Stimulated activated naive CD8-positive, alpha-beta T cell treated with anti-CD3 and anti-CD28 coated beads, Interleukin-15, Interleukin-2, amounts not matched to agents 100 U/mL and 50 U/mL, for 24 hours (primary cell): ENCODE data around the gene VOPP1.
A peak's percentile ranks its signal among the peaks of the same experiment; 100 is the strongest.
"Not testable (repeated sequence)": the region's sequence is repeated elsewhere in the genome, so short reads cannot be mapped to it uniquely, and the experiment has no call there.

Source experiments
- ATAC-seq: fragments of 150-1000 bp; cut with Tn5 transposase; one replicate; pipeline ENCODE4 v1.10.0; 2021
- DNase-seq: peaks from one replicate; pipeline ENCODE4 v3.0.0; 2021

The VOPP1 gene

DNA sequence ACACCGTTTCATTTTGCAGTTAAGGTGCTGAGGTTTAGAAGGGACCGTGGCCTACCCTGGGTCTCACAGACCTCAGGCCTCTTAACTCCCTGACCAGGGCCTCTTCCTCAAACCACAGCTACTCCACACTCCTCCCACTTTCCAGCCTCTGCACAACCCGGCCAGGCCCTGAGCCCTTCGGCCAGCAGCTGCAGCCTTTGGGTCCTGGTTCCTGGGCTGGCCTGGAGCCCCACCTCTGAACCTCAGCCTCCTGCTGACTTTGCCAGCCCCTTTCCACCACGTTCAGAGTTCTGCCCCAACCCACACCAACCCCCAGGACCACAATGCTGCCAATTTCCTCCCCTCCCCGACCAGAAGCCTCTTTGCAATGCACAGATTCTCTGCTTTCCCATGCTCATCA, 84.1 kb downstream of the VOPP1 start:
- ATAC-seq: peak; percentile 28
- no peak for DNase-seq

DNA sequence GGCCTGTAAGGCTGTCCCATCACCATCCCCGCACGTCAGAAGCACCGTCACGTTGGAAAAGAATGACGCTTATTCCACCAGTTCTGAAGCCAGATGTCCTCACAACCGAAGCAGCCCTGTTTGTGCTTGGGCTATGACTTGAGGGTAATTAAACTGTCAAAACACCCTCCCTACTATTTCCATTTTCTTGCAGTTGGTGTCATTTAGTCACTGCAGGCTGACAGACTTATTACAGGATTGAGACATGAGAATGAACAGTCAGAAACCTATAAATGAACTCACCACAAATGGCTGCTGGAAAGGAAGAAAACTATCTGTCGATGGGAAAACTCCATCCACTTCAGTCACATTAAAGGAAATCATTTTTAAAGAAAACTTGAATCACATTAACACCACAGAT, 85.3 kb downstream of the VOPP1 start:
- DNase-seq (no peak), ATAC-seq (no peak)

DNA sequence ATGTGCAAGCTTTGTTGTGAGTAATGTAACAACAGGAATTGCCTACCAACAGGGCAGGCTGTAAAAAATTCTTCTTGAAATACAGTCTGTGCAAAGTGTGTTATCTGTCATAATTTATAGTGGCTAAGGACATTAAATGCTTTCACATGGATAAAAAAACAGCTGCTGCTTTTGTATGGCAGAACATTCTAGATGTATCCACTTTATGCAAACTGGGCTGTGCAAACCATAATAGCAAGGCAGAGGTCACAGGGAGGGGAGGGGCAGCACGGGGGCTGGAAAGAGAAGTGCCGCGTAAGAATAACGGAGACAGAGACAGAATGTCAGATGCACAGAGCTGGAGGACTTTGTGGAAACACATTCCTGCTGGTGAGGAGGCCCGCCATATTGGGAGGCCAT, 86.1 kb downstream of the VOPP1 start:
- ATAC-seq: no peak
- no peak for DNase-seq

DNA sequence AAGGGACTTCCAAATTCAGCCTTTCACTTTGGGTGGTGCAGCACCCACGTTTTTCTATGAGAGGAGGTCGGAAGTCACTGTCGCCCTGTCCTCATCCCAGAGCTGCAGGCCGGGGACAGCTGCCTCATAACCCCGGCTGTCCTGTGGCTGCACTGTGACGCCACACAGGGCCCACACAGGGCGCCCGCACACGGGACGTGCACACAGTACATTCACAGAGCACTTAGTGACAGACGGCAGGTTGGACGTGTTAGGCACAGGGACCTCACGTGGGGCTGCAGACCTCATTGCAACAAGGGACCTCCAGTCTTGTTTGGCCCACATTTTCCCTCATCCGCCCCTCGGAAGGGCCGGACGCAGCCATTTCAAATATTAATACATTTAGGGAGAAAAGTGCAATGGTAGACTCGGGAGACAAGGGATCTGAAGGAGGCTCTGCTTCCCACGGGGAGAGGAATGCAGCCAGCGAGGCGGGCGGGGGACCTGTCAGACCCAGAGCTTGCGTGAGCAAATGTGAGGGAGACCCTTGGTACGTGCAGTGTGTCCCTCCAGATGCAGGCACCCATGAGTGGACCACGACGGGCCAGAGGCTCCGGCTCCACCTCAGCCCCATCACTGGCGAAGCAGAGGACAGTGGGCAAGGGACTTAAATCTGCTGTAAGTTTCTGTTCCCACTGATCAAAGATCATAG, 86.7 kb downstream of the VOPP1 start:
- ATAC-seq (no peak), DNase-seq (no peak)

DNA sequence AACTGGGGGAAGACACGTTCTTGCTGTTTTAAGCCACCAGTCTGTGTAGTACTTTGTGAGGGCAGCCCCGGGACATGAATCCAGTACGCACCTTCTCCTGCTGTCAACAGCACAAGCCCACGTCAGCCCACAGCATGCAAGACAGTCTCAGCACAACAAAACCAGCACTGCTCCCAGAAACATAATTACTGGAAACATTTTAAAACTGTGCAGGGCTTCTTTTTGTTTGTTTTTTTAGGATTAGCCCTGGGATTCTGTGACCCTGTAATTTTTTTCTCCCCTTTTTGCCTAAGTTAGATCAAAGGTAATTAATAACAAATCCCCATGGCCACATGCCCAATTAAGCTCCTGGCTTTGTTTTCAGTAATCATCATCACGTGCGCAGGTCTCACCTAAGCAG, 87.5 kb downstream of the VOPP1 start:
- ATAC-seq (no peak), DNase-seq (no peak)

DNA sequence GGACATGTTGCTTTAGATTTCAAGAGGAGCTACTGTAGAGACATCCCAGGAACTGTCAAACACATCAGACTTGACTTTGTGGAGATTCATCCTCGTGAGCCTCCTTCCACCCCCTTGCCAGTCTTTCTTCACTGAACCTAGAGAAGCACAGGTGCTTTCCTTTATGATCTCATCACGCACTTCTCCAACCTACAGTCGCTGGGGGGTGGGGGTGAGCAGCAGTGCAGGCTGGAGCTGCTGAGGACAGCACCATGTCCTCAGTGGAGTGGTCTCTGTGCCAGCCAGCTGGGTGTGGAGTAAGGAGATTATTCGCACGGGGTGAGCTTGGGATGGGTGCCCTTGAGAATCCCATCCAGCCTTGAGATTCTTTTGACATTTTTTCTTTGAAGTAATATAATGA, 88.1 kb downstream of the VOPP1 start:
- no peak for ATAC-seq
- DNase-seq: no peak

DNA sequence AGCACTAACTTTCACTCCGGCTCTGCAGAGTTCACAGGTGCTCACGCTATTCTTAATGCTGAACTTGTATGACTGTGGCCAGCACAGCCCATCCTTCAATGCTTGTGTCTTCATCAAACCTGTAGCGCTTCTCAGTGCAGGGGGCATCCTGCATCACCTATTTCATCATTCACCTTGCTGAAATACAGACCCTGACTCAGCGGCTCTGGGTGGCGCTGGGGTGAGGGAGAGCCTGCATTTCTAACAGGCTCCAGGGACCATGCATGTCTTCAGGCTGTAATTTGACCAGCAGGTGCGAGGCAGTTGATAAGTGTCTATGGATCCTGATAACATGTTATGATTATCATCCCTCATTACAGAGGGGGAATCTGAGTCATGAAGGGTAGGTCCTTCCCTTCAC, 89.3 kb downstream of the VOPP1 start:
- DNase-seq: no peak
- ATAC-seq: no peak

DNA sequence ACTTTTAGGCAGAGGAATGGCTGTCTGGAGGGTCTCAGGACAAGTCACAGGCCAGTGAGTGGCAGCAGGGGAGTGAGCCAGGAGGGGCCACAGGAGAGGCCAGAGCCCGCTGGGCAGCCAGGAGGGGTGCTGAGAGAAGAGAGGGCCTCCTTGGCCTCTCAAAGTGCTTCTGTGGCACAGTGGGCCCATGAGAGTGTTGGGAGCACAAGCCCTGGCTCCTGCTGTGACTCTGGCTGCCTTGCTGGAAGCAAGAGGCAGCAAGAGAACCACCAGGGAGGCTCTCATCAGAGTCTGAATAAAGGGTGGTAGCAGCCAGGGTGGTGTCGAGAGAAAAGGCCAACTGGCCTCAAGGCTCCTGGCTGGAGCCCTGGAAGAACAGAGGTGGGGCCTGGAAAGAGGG, 91.1 kb downstream of the VOPP1 start:
- no peak for DNase-seq
- ATAC-seq: no peak

DNA sequence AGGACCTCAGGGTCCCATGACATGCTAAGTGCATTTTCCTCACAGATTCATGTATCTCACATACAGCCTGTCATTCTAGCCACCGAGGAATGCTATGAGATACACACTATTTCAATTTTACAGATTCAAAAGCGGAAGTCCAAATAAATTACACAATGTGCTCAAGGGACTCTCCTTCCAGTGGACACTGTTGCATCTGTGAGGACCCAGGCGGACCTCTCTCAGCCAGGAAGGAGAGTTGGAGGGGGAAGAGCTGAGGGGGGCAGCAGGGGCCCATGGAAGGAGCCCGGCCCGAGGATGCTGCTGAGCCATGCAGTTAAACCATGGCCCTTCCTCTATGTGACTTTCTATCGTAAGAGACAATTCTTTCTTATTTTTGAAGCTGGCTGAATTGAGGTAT, 93.6 kb downstream of the VOPP1 start:
- ATAC-seq (no peak), DNase-seq (no peak)

DNA sequence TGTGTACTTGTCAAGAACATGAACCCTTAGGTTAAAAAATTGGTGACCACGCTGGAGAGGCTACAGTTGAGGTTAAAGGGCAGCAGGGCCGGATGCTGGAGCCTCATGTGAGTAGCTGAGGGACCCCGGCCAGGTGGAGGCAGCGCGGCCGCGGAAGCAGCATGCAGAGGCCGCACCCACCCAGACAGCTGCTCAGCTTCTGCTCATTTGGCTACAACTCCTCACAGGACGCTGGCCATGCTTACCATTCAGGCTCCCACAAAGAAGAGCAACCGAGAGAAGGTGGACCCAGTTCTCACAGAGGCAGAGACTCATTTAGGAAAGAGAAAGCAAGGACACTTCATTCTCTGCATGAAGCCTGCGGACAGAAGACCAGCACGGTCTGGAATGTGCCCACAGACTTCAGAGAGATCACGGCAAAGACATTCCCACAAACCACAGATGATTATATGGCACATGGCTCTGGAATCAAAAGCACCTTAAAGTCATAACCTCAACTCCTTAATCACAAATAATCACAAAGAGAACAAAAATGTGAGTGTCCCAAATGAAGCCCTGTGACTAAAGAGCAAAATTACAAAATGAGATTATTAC, 94.4 kb downstream of the VOPP1 start:
- DNase-seq (no peak), ATAC-seq (no peak)

DNA sequence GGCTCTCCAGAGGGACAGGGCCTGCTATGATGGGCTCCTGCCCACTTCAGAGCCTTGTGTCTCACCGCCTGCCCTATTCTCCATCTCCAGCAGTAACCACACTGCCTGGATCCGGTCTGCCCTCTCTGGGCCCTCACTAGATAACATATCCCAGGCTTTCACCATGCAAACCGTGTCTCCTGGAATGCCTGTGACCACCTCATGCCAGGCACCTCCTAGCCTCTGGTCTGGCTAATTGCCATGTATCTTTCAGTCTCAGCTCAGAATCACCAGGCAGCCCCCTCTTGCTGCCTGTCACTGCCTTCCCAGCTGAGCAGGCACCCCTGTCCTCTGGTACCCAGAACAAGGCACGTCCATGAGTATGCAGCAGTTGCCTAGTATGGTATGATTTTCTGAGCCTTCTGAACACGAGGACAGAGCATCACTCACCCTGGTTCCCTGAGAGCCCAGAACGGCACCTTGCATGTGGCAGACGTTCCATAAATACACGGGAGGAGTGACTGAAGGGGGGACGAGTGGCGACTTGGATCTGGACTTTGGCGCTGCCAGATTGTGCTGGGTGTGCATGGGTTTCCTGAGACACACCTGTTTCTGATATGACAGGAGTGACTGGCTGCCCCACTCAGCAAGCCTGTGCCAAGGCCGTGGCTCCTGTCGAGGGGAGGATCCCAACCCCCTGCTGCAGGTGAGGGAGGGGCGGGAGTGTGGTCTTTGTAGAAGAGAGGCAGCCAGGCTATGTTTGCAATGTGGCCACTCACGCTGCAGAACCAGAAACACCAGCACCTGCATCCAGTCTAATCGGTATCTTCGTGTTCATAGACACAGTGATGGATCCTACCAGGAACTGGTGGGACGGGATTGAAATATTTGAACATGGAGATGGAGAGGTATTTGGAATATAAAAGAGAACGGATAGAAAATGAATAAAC, 95.2 kb downstream of the VOPP1 start:
- DNase-seq (no peak), ATAC-seq (no peak)

DNA sequence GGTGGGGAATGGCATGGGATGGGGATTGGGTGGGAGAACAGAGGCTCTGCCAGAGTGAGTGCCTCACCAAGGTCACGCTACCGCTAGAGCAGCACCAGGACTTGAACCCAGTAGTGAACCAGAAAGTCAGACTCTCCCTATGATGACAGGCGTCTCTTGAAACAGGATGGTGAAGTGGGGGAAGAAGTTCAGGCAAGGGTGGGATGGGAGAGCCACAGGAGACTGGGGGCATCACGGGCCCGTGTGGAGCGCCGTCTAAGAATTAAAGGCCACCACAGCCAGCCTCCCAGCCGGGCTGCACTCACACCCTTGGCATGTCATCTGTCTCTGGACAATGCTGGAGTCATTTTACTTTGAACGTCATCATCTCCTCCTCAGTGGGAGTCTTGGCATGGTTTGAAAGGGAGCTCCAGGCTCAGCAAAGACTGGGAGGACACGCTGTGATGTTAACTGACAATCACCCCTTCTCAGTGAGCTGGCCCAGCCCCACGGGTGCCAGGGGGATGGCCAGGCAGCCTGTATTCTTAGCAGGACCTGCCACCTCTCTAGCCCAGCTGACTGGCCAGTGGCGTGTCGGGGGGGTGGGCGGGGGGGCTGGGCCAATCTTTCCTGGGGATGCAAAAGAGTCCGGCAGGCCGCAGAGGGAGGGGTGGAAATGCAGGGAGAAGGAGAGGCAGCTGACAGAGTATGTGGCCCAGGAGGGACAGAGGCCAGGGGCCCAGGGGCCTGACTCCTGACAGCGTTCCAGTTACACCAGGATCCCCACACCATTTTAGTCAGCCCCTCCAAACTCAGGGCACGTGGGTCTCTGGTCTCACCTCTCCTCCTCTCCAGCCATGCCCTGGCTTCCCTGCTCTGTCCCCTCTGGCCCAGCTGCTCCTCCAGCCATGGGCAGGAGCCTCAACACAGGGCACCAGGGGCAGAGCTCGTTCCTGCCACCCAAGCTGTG, 96.2 kb downstream of the VOPP1 start:
- ATAC-seq: no peak
- DNase-seq: no peak

DNA sequence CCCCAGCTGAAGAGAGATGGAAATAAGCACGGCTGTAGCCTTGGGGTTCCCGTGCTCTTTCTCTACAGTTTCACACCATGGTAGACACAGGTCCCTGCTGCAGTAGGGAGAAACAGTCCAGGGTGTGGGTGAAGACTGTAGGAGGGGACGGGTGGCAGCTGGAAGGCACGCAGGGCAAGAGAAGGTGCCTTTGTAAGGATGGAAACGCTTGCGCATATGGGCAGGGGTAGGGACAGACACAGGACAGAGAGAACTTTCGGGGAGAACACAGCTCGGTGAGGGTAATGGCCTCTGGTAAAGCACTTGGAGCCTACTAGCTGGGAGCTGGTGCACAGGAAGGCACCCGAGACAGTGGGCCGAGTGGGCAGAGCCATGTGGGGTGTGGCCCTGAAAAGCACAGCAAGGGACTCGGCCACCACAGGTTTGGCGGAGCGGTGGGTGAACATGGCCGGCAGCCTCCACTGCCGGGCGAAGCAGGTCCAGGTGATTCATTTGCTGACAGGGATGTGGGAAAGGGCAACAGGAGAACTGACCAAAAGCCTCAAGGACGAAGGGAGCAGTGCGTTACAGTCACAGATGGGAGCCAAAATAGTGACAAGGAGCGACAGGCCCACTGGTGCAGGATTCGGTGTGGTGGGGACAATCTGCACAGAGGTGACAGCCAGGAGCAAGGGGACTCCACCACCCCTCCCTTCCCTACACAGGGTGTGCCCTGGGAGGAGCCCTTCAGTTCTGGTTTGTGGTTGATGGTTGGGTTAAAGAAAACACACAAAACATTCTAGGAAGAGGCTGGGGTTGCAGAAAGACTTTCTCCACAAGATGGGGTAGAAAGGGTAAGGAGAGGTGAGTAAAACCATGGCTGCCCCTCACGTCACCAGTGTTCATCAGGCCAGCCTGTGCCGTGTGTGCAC, 97.1 kb downstream of the VOPP1 start:
- ATAC-seq (peak; percentile 53), DNase-seq (no peak)

DNA sequence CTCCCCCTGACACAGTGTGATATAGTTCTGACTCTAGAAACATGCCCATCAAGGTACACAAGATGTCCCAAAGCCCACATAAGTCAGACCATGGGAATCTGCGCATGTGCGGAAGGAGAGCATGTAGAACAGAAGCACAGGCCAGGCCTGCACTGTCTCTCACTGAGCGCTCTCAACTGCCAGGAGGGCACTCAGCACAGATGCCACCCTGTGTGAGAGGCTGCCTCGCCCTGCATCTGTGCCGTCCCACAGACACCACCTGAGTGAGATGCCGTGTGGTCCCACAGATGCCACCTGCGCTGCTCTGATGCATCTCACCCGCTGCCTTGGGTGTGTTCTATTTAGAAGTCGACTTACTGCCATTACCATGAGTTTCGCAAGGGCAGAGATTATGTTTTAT, 98.4 kb downstream of the VOPP1 start:
- no peak for DNase-seq
- ATAC-seq: no peak

DNA sequence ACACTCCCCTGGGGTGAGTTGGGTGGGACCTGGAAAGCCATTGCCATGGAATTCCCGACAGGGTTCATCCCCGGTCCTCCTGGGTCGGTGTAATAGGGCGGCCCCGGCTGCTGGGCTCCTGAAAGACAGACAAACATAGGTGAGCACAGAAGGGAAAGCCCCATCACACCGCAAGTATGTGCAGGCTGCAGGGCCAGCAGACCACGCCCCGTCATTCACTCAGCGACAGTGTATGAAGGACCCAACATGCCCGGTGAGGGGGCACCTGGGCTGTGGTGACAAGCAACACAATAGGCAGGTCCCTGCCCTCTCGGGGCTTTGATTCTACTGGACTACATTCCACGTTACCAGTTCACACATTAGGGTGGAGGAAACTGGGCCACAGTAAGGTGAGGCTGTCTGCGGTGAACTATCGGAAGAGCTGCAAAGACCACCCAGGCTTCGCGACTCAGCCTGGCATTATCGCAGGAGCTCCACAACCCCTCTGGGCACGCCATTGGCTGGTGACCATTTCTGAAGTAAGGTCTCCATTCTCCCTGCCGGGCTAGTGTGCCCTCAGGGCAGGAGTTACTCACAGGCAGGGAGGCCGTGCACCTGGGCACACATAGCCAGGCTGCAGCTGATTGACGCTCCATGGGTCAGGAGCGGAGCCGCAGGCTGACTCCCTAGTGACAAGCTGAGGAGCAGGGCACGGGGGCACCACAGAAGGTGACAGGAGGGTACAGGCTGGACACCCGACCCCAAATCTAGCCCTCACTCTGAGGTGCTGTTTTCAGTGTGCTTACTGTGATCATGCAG, 99.2 kb downstream of the VOPP1 start:
- ATAC-seq (no peak), DNase-seq (no peak)

DNA sequence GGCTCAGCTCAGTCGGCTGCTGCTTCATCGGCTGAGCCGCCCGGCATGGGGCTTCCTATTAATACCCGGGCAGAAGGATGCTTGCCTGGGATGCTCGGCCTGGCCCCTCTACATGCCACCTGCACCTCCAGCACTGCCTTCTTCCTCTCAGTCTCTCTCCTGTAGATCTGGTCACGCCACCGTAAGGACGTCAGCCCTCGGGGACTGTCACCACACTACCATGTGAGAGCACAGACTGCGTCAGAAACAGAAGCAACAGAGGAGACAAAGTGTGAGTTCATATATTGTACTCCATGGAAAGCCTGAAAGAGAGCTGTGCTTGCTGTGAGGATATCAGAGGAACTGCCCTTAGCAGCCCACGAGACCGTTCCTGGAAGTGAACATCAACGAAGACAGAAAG, 99.9 kb downstream of the VOPP1 start:
- ATAC-seq: not testable (repeated sequence)

DNA sequence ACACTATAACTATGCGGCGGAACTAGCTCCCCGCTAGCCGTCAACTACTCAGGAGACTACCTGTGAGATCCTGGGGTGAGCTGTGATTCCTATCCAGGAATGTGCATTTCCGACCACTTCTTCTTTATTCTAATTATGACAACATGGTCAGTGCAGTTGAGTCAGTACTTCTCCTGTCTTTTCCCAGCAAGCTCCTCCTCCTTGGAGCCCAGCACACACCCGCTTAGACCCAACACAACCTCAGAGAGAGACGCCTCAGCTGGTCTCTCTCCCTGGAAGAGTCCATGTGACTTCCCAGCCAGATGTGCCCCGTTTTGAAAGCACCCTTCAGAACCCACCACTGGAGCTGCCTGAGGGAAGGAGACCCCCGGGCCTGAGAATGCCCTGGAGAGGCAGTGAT, 100.7 kb downstream of the VOPP1 start:
- DNase-seq, ATAC-seq: not testable (repeated sequence)

More for the DNA sequence above, 99.9 kb downstream of the VOPP1 start:
- DNase-seq: not testable (repeated sequence)

DNA sequence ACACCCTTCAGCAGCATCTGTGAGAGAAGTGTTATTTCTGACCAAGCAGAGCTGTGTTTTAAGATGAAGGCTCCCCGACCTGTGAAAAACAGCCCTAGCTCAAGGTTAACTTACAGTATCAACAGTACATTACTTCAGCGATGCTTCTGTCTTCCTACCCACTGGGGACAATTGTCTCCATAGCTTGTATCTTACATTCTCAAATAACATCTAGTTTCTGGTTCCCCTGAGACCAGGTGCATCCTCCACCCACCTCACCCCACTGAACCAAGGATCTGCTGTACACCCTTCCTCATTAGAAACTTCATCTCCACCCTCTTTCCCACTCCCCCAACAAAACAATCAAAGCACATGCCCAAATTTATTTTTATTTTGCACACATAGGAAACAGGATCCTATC, 102.0 kb downstream of the VOPP1 start:
- no peak for DNase-seq
- no peak for ATAC-seq

DNA sequence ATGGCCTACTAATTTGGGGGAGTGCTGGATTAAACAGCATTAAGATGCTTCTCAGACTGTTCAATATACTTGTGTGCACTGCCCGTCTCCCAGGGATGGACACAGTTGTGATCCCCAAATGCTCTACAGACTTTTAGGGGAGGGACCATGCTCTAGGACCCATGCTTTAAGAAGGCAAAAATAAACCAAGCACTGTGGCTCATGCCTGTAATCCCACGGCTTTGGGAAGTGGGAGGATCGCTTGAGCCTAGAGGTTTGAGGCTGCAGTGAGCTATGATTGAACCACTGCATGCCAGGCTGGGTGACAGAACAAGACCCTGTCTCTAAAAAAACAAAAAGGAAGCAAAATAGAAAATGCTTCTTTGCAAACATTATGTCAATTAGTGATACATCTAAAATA, 102.6 kb downstream of the VOPP1 start:
- DNase-seq (no peak), ATAC-seq (no peak)

DNA sequence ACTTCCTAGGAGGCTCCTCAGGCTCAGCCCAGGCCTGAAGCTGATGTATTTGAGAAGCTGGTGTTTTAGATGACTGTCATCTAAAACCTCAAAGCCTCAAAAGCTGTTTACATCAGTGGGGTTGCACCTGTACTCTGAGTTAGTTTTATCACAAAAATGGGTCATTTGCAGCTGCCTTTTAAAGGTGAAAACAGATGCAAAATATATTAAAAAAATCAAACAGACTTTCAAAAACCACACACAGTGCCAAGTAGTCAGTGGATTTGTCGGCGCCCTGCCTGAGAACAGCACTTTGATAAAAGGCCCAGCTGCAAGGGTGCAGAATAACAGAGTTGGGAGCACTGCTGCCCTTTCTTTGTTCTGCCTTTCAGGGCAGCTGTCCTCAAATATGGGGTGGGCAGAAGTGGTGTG, 103.0 kb downstream of the VOPP1 start:
- DNase-seq: no peak
- peak; percentile 48 for ATAC-seq
